Erythroblast (primary cell): ENCODE results near the gene NFE2L3.

ENCODE experiments used
- GATA1 ChIP-seq: IDR thresholded peaks from 2 replicates; pipeline ENCODE4 v1.6.1; 2011; ENCODE audit warnings: low read depth, mild to moderate bottlenecking, control low read depth, low read length, moderate library complexity
- POLR2A ChIP-seq: IDR thresholded peaks from 2 replicates; pipeline ENCODE4 v1.6.1; 2011; ENCODE audit warnings: mild to moderate bottlenecking, low read length

DNA sequence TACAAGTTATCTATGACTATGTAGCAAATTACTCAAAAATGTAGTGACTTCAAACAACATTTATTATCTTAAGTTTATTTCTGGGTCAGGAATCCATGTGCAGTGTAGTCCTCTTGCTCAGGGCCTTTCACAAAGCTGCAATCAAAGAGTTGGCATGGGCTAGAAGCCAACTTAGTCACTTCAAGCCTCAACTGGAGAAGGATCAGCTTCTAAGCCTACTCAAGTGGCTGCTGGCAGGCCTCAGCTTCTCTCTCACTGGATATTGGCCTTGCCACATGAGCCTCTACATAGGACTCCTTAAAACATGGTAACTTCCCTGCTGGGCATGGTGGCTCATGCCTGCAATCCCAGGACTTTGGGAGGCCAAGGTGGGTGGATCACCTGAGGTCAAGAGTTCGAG, 5.0 kb upstream of the NFE2L3 start:
- TF ChIP-seq POLR2A, result no peak
- no peak for TF ChIP-seq GATA1
